HepG2 (cell line): Measurements from ENCODE around the gene ZNF562. TPM values are rescaled to one million over a fixed set of nuclear protein-coding genes. Genes with fewer than 3 reads are reported as not detected.

Experiments used
- GZF1 ChIP-seq: sonication (generic); formaldehyde crosslinking; IDR thresholded peaks from 2 replicates; pipeline ENCODE4 v1.5.1; 2020; ENCODE audit warnings: mild to moderate bottlenecking, missing genetic modification reagents
- KMT2B ChIP-seq: IDR thresholded peaks from 2 replicates; pipeline ENCODE4 v1.6.1; 2016; ENCODE audit warnings: missing genetic modification reagents, missing compliant biosample characterization
- MAFF ChIP-seq: IDR thresholded peaks from 2 replicates; pipeline ENCODE4 v1.6.1; 2011; ENCODE audit warnings: low read depth, low read length, improper control_type of control experiment
- MTA3 ChIP-seq: sonication (generic); formaldehyde crosslinking; IDR thresholded peaks from 2 replicates; pipeline ENCODE4 v1.4.0; 2020; ENCODE audit warnings: missing genetic modification reagents
- PCBP2 ChIP-seq: fragments of 200-400 bp; formaldehyde crosslinking; optimal IDR thresholded peaks from 2 replicates; pipeline ENCODE3; 2018; ENCODE audit warnings: low read length, low read depth; ENCODE audit not compliant: poor library complexity, severe bottlenecking
- SIX4 ChIP-seq: sonication (generic); formaldehyde crosslinking; IDR thresholded peaks from 2 replicates; pipeline ENCODE4 v1.4.0; 2020; ENCODE audit warnings: missing genetic modification reagents
- ZNF138 ChIP-seq: sonication (generic); formaldehyde crosslinking; IDR thresholded peaks from 2 replicates; pipeline ENCODE4 v1.5.0; 2020; ENCODE audit warnings: mild to moderate bottlenecking, low read depth, missing genetic modification reagents
- ZNF510 ChIP-seq: sonication (generic); formaldehyde crosslinking; IDR thresholded peaks from 2 replicates; pipeline ENCODE4 v1.4.0; 2020; ENCODE audit warnings: low read depth, mild to moderate bottlenecking, missing genetic modification reagents
- ZNF652 ChIP-seq: IDR thresholded peaks from 2 replicates; pipeline ENCODE4 v1.6.1; 2016; ENCODE audit warnings: low read depth, borderline replicate concordance
- ZNF7 ChIP-seq: IDR thresholded peaks from 2 replicates; pipeline ENCODE4 v1.6.1; 2016; ENCODE audit warnings: missing biosample characterization, missing genetic modification reagents
- ZNF747 ChIP-seq: sonication (generic); formaldehyde crosslinking; IDR thresholded peaks from 2 replicates; pipeline ENCODE4 v1.8.1; 2023; ENCODE audit warnings: missing genetic modification reagents, mild to moderate bottlenecking, borderline replicate concordance
- ZNF766 ChIP-seq: sonication (generic); formaldehyde crosslinking; IDR thresholded peaks from 2 replicates; pipeline ENCODE4 v1.5.0; 2020; ENCODE audit warnings: missing genetic modification reagents, borderline replicate concordance
- ZNF792 ChIP-seq: IDR thresholded peaks from 2 replicates; pipeline ENCODE4 v1.6.1; 2016
- polyA plus RNA-seq, 8 experiments: library from polyadenylated mRNA; depleted of rRNA in 3 of 8; stranded (reverse) in 7 of 8; unstranded in 1 of 8; fragments of >200 nt; fragmentation: Illumina TruSeq in 4 of 8; extraction: Trizol in 4 of 8; gene quantifications; 2 replicates each; pipeline versions ENCODE4 v1.2.1 to v1.2.3, GENCODE V29; 2011 to 2016; ENCODE audit warnings: low read depth in 4 of 8, missing spikeins in 1 of 8, mixed read lengths in 1 of 8; ENCODE audit not compliant: insufficient read depth in 1 of 8
- total RNA-seq, 5 experiments: library from RNA; depleted of rRNA; stranded (reverse); fragments of >200 nt; fragmentation: Illumina TruSeq; extraction: Trizol; gene quantifications; 2 replicates each; pipeline ENCODE4 v1.2.3, GENCODE V29; 2016; ENCODE audit warnings: low read depth in 1 of 5
- TF ChIP-seq, protein P1 (sequence below): sonication (generic); formaldehyde crosslinking; IDR thresholded peaks from 2 replicates; pipeline ENCODE4 v1.5.0; 2020; ENCODE audit warnings: mild to moderate bottlenecking, missing genetic modification reagents
- TF ChIP-seq, protein P2 (sequence below): sonication (generic); formaldehyde crosslinking; IDR thresholded peaks from 2 replicates; pipeline ENCODE4 v1.5.0; 2020; ENCODE audit warnings: missing genetic modification reagents
- TF ChIP-seq, protein P3 (sequence below): sonication (generic); formaldehyde crosslinking; IDR thresholded peaks from 2 replicates; pipeline ENCODE4 v1.4.0; 2020; ENCODE audit warnings: mild to moderate bottlenecking, missing genetic modification reagents
- TF ChIP-seq, protein P4 (sequence below): sonication (generic); formaldehyde crosslinking; IDR thresholded peaks from 2 replicates; pipeline ENCODE4 v1.4.0; 2020; ENCODE audit warnings: missing genetic modification reagents; ENCODE audit errors: not compliant biosample characterization
- TF ChIP-seq, protein P5 (sequence below): sonication (generic); formaldehyde crosslinking; IDR thresholded peaks from 2 replicates; pipeline ENCODE4 v1.4.0; 2020; ENCODE audit warnings: missing genetic modification reagents, low read depth, mild to moderate bottlenecking, borderline replicate concordance
- TF ChIP-seq, protein P6 (sequence below): sonication (generic); formaldehyde crosslinking; IDR thresholded peaks from 2 replicates; pipeline ENCODE4 v1.8.1; 2023; ENCODE audit warnings: mild to moderate bottlenecking, missing genetic modification reagents
- TF ChIP-seq, protein P7 (sequence below): IDR thresholded peaks from 2 replicates; pipeline ENCODE4 v1.6.1; 2016; ENCODE audit warnings: control low read depth

ZNF562 gene
- total and polyA plus RNA-seq, 2 of the 13 experiments (the other 11 are each of a cell fraction or from before 2014, with no cell fraction given): 13.1 to 32.7 TPM

DNA sequence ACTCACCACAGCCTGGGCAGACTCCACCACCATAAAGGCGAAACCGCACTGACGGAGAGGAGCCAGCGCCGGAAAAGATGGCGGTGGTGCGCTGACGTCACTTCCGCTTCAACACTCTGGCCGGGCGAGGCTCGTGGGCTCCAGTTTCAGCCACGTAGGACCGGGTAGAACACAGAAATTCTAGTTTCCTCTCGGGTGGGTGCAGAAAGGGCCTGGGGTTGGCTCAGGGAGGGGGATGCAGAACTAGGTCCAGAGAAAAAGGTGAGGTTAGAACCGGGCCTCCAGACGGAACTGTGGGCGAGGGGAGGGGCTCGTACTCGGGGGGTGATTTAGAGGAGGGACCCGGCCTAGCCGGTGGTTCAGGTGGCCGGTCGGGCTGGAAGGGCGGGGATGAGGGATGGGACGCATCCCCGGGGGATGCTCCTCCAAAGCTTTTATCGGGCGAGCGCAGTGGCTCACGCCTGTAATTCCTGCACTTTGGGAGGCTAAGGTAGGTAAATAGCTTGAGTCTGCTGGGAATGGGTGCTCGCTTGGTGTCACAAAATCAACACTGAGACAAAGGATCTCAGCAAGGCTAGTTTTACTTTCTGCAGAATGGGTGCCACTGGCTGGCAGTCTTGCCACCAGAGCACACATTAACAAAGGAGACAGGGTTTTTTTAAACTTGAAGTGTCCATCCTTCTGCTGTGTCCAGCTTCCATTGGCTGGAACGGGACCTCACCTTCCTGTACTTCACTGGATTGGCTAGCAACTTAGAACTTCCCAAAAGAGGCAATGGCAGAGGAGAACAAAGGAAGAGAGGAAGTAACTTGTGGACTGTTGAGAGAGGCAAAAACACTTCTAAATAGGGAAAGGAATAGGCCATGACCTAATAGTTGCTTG lies 53.5 kb downstream of the ZNF562 start, which contains the start of gene ZNF561 (continued):
- TF ChIP-seq, protein P1, sequence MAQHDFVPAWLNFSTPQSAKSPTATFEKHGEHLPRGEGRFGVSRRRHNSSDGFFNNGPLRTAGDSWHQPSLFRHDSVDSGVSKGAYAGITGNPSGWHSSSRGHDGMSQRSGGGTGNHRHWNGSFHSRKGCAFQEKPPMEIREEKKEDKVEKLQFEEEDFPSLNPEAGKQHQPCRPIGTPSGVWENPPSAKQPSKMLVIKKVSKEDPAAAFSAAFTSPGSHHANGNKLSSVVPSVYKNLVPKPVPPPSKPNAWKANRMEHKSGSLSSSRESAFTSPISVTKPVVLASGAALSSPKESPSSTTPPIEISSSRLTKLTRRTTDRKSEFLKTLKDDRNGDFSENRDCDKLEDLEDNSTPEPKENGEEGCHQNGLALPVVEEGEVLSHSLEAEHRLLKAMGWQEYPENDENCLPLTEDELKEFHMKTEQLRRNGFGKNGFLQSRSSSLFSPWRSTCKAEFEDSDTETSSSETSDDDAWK (CRISPR knock-in tag): no peak
- TF ChIP-seq ZNF747 (CRISPR knock-in tag) (peak; percentile 68; the same call in 1 of the 2 replicates), PCBP2 (no peak), MTA3 (no peak), SIX4 (no peak), ZNF652 (CRISPR knock-in tag) (no peak), ZNF510 (no peak; the same call in 1 of the 2 replicates), KMT2B (CRISPR knock-in tag) (peak; percentile 76; the same call in 1 of the 2 replicates), ZNF138 (no peak), ZNF7 (CRISPR knock-in tag) (no peak), MAFF (no peak), GZF1 (CRISPR knock-in tag) (no peak), ZNF766 (no peak; the same call in 1 of the 2 replicates), ZNF792 (CRISPR knock-in tag) (0 out of 2 replicates have a peak, but pooled peaks have one; percentile 13)
- TF ChIP-seq, protein P2, sequence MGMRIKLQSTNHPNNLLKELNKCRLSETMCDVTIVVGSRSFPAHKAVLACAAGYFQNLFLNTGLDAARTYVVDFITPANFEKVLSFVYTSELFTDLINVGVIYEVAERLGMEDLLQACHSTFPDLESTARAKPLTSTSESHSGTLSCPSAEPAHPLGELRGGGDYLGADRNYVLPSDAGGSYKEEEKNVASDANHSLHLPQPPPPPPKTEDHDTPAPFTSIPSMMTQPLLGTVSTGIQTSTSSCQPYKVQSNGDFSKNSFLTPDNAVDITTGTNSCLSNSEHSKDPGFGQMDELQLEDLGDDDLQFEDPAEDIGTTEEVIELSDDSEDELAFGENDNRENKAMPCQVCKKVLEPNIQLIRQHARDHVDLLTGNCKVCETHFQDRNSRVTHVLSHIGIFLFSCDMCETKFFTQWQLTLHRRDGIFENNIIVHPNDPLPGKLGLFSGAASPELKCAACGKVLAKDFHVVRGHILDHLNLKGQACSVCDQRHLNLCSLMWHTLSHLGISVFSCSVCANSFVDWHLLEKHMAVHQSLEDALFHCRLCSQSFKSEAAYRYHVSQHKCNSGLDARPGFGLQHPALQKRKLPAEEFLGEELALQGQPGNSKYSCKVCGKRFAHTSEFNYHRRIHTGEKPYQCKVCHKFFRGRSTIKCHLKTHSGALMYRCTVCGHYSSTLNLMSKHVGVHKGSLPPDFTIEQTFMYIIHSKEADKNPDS: no peak
- TF ChIP-seq, protein P3, sequence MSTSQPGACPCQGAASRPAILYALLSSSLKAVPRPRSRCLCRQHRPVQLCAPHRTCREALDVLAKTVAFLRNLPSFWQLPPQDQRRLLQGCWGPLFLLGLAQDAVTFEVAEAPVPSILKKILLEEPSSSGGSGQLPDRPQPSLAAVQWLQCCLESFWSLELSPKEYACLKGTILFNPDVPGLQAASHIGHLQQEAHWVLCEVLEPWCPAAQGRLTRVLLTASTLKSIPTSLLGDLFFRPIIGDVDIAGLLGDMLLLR (CRISPR knock-in tag): no peak
- TF ChIP-seq, protein P4, sequence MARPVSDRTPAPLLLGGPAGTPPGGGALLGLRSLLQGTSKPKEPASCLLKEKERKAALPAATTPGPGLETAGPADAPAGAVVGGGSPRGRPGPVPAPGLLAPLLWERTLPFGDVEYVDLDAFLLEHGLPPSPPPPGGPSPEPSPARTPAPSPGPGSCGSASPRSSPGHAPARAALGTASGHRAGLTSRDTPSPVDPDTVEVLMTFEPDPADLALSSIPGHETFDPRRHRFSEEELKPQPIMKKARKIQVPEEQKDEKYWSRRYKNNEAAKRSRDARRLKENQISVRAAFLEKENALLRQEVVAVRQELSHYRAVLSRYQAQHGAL: peak; percentile 51
- TF ChIP-seq, protein P5, sequence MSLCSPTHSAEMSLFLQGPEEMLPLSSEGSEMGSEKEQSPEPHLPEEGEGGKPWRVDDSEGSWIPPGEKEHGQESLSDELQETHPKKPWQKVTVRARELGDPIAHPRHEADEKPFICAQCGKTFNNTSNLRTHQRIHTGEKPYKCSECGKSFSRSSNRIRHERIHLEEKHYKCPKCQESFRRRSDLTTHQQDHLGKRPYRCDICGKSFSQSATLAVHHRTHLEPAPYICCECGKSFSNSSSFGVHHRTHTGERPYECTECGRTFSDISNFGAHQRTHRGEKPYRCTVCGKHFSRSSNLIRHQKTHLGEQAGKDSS (CRISPR knock-in tag): no peak
- TF ChIP-seq, protein P6, sequence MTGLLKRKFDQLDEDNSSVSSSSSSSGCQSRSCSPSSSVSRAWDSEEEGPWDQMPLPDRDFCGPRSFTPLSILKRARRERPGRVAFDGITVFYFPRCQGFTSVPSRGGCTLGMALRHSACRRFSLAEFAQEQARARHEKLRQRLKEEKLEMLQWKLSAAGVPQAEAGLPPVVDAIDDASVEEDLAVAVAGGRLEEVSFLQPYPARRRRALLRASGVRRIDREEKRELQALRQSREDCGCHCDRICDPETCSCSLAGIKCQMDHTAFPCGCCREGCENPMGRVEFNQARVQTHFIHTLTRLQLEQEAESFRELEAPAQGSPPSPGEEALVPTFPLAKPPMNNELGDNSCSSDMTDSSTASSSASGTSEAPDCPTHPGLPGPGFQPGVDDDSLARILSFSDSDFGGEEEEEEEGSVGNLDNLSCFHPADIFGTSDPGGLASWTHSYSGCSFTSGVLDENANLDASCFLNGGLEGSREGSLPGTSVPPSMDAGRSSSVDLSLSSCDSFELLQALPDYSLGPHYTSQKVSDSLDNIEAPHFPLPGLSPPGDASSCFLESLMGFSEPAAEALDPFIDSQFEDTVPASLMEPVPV (CRISPR knock-in tag): no peak
- TF ChIP-seq, protein P7, sequence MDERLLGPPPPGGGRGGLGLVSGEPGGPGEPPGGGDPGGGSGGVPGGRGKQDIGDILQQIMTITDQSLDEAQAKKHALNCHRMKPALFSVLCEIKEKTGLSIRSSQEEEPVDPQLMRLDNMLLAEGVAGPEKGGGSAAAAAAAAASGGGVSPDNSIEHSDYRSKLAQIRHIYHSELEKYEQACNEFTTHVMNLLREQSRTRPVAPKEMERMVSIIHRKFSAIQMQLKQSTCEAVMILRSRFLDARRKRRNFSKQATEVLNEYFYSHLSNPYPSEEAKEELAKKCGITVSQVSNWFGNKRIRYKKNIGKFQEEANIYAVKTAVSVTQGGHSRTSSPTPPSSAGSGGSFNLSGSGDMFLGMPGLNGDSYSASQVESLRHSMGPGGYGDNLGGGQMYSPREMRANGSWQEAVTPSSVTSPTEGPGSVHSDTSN (CRISPR knock-in tag): no peak
